Tibial nerve (tissue), 4 donors: ENCODE results near the gene GOLGA6D.

ENCODE experiments used
- EP300 ChIP-seq, 2 donors: sonication (generic); formaldehyde crosslinking; IDR thresholded peaks; one replicate each; pipeline ENCODE4 v1.6.1; 2017; ENCODE audit warnings: antibody characterized with exemption in 2 of 2, mild to moderate bottlenecking in 1 of 2
- POLR2A ChIP-seq, 2 donors: fragments of 450-650 bp; IDR thresholded peaks; one replicate each; pipeline ENCODE4 v1.6.1; 2017; ENCODE audit warnings: antibody characterized with exemption in 2 of 2, mild to moderate bottlenecking in 2 of 2, moderate library complexity in 2 of 2
- TF ChIP-seq, protein P1 (sequence below), 5 experiments: fragments of 200-600 bp in 3 of 5; fragments of 450-650 bp in 2 of 5; sonication (generic) in 3 of 5; IDR thresholded peaks; one replicate each; pipeline ENCODE4 v1.5.1; 2016 to 2019; ENCODE audit warnings: antibody characterized with exemption in 5 of 5, mild to moderate bottlenecking in 3 of 5, moderate library complexity in 2 of 5

- TF ChIP-seq, protein P1, sequence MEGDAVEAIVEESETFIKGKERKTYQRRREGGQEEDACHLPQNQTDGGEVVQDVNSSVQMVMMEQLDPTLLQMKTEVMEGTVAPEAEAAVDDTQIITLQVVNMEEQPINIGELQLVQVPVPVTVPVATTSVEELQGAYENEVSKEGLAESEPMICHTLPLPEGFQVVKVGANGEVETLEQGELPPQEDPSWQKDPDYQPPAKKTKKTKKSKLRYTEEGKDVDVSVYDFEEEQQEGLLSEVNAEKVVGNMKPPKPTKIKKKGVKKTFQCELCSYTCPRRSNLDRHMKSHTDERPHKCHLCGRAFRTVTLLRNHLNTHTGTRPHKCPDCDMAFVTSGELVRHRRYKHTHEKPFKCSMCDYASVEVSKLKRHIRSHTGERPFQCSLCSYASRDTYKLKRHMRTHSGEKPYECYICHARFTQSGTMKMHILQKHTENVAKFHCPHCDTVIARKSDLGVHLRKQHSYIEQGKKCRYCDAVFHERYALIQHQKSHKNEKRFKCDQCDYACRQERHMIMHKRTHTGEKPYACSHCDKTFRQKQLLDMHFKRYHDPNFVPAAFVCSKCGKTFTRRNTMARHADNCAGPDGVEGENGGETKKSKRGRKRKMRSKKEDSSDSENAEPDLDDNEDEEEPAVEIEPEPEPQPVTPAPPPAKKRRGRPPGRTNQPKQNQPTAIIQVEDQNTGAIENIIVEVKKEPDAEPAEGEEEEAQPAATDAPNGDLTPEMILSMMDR (IDR thresholded peaks at IDR 0.05), result no peak
- TF ChIP-seq EP300 (IDR thresholded peaks at IDR 0.05) (no peak), POLR2A (IDR thresholded peaks at IDR 0.05) (no peak)
Measured at GRCh38 chr15:75237316-75237982, 45.2 kb upstream of the GOLGA6D start.
